Measurements from ENCODE around the gene DNAH8. TPM values are rescaled to one million over a fixed set of nuclear protein-coding genes. Genes with fewer than 3 reads are reported as not detected.

Gene DNAH8
- total RNA-seq, 1 donor from 2014 or later, result 1.1 TPM

DNA sequence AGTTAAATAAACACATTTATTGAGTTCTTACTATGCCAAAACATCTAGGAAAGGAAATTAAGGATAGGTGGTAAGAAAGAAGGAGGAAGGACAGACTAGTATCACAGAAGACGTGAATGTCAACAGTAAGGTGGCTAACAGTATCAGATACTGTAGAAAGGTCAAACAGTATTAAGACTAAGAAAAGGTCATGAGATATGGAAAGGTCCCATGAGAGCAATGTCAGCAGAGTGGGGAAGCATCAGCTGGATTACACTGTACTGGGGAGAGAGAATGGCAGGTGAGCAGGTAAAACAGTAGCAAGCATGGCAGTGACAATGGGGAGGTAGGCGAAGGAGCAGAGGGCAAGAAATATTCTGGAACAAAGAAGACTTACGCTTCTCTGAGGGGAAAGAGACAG is 30.2 kb upstream of the DNAH8 start:
- Mint-ChIP-seq H3K36me3 (peaks cover 24% of the 10 kb centered on the region), H3K9me3 (no peaks in the 10 kb centered on the region), H3K27me3 (ENCODE audit: insufficient read depth, low read depth) (peaks cover 2% of the 10 kb centered on the region), H3K27ac (no peak overlapping the region), H3K4me3 (no peak overlapping the region), H3K4me1 (peaks cover 12% of the 10 kb centered on the region)
- H3K79me2 ChIP-seq (ENCODE audit: low read depth), result peaks cover 59% of the 10 kb centered on the region
- no peak overlapping the region for H2AFZ ChIP-seq (replicated peaks)
- no peak for DNase-seq (ENCODE audit: low spot score)
- TF ChIP-seq CTCF (IDR thresholded peaks at IDR 0.05), result no peak
- no peak for TF ChIP-seq EZH2phosphoT487 (IDR thresholded peaks at IDR 0.05)
- TF ChIP-seq EZH2 (IDR thresholded peaks at IDR 0.05), result no peak
- peaks cover 19% of the 10 kb centered on the region for H3F3A ChIP-seq (ENCODE audit: low read depth)
- H4K20me1 ChIP-seq (ENCODE audit: low read depth), result peaks cover 66% of the 10 kb centered on the region
- peaks cover 9% of the 10 kb centered on the region for H3K4me1 ChIP-seq
- peaks cover 25% of the 10 kb centered on the region for H3K36me3 ChIP-seq
- H3K27me3 ChIP-seq, result no peaks in the 10 kb centered on the region
- no peak overlapping the region for H3K27ac ChIP-seq
- no peak overlapping the region for H3K4me2 ChIP-seq
- no peak overlapping the region for H3K9ac ChIP-seq
- H3K4me3 ChIP-seq, result no peak overlapping the region
- no peaks in the 10 kb centered on the region for H3K9me3 ChIP-seq (ENCODE audit: low read depth)

- H3K4me2 ChIP-seq, result no peak overlapping the region
- H4K20me1 ChIP-seq (ENCODE audit: low read depth), result peaks cover 72% of the 10 kb centered on the region
Measured at GRCh38 chr6:38686270-38687042, 28.7 kb upstream of the DNAH8 start.

DNA sequence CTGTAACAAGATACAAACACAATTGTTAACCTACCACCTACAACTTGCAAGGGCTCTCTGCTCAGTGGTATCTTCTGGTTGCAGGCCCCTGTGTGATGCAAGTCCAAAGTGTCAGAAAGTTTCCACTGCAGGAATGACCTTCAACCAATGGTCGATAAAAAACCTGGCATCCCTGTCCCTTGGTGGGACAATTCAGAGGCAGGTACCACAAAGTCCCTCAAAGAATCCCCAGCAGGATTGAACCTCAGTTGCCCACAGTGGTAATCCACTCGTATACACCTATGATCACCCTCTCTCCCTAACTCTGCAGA is 28.1 kb upstream of the DNAH8 start:
- Histone ChIP-seq H3K27me3 (no peaks in the 10 kb centered on the region), H3K4me2 (no peak overlapping the region), H3K36me3 (peaks cover 23% of the 10 kb centered on the region), H3K4me1 (peaks cover 9% of the 10 kb centered on the region), H4K20me1 (ENCODE audit: low read depth) (peaks cover 72% of the 10 kb centered on the region), H3K4me3 (no peak overlapping the region), H3K79me2 (ENCODE audit: low read depth) (peaks cover 80% of the 10 kb centered on the region), H2AFZ (replicated peaks) (no peak overlapping the region), H3K9me3 (ENCODE audit: low read depth) (no peaks in the 10 kb centered on the region), H3F3A (ENCODE audit: low read depth) (peaks cover 19% of the 10 kb centered on the region), H3K27ac (no peak overlapping the region), H3K9ac (no peak overlapping the region)
- Mint-ChIP-seq H3K36me3 (peaks cover 30% of the 10 kb centered on the region), H3K27me3 (ENCODE audit: insufficient read depth, low read depth) (peaks cover 2% of the 10 kb centered on the region), H3K27ac (no peak overlapping the region), H3K4me1 (peaks cover 12% of the 10 kb centered on the region), H3K9me3 (no peaks in the 10 kb centered on the region), H3K4me3 (no peak overlapping the region)
- TF ChIP-seq CTCF (IDR thresholded peaks at IDR 0.05), result no peak
- TF ChIP-seq EZH2 (IDR thresholded peaks at IDR 0.05), result no peak
- no peak for TF ChIP-seq EZH2phosphoT487 (IDR thresholded peaks at IDR 0.05)
- no peak for DNase-seq (ENCODE audit: low spot score)

More at GRCh38 chr6:38686270-38687042, 28.7 kb upstream of the DNAH8 start:
- Histone ChIP-seq H3K4me3 (no peak overlapping the region), H3K4me1 (peaks cover 9% of the 10 kb centered on the region), H3F3A (ENCODE audit: low read depth) (peaks cover 19% of the 10 kb centered on the region), H3K27me3 (no peaks in the 10 kb centered on the region), H3K79me2 (ENCODE audit: low read depth) (peaks cover 75% of the 10 kb centered on the region), H3K36me3 (peaks cover 25% of the 10 kb centered on the region), H2AFZ (replicated peaks) (no peak overlapping the region), H3K9me3 (ENCODE audit: low read depth) (no peaks in the 10 kb centered on the region), H3K9ac (no peak overlapping the region), H3K27ac (no peak overlapping the region)
- Mint-ChIP-seq H3K9me3 (no peaks in the 10 kb centered on the region), H3K36me3 (peaks cover 31% of the 10 kb centered on the region), H3K4me1 (peaks cover 12% of the 10 kb centered on the region), H3K27me3 (ENCODE audit: insufficient read depth, low read depth) (peaks cover 2% of the 10 kb centered on the region), H3K27ac (no peak overlapping the region), H3K4me3 (no peak overlapping the region)
- DNase-seq (ENCODE audit: low spot score), result no peak
- TF ChIP-seq EZH2 (IDR thresholded peaks at IDR 0.05) (no peak), CTCF (IDR thresholded peaks at IDR 0.05) (no peak), EZH2phosphoT487 (IDR thresholded peaks at IDR 0.05) (no peak)

All from neural progenitor cell (in vitro differentiated cells).